IPS-18a (cell line): Measurements from ENCODE around the gene AIFM3.

Experiments
- H3K27ac ChIP-seq: one replicate; pipeline ENCODE4 v1.5.1; 2013; ENCODE audit warnings: low read length
- H3K27me3 ChIP-seq: one replicate; pipeline ENCODE4 v1.6.1; 2013; ENCODE audit warnings: mild to moderate bottlenecking, low read length; ENCODE audit not compliant: control insufficient read depth, insufficient read depth
- H3K36me3 ChIP-seq: one replicate; pipeline ENCODE4 v1.6.1; 2013; ENCODE audit warnings: low read depth, low read length; ENCODE audit not compliant: control insufficient read depth
- H3K4me1 ChIP-seq: one replicate; pipeline ENCODE4 v1.6.1; 2013; ENCODE audit warnings: low read depth, low read length; ENCODE audit not compliant: control insufficient read depth
- H3K4me3 ChIP-seq: one replicate; pipeline ENCODE4 v1.5.1; 2013; ENCODE audit warnings: low read length
- H3K9ac ChIP-seq: one replicate; pipeline ENCODE4 v1.6.1; 2013; ENCODE audit warnings: mild to moderate bottlenecking, low read length, moderate library complexity
- H3K9me3 ChIP-seq: one replicate; pipeline ENCODE4 v1.6.1; 2013; ENCODE audit warnings: low read depth, low read length; ENCODE audit not compliant: control insufficient read depth

AIFM3 gene

GRCh38 chr22:20943104-20943933 is 23.7 kb upstream of the AIFM3 start:
- Histone ChIP-seq H3K27me3 (no peaks in the 10 kb centered on the region), H3K36me3 (no peaks in the 10 kb centered on the region), H3K9me3 (no peaks in the 10 kb centered on the region), H3K4me1 (no peaks in the 10 kb centered on the region), H3K4me3 (no peak overlapping the region), H3K9ac (no peak overlapping the region), H3K27ac (no peak overlapping the region)

DNA sequence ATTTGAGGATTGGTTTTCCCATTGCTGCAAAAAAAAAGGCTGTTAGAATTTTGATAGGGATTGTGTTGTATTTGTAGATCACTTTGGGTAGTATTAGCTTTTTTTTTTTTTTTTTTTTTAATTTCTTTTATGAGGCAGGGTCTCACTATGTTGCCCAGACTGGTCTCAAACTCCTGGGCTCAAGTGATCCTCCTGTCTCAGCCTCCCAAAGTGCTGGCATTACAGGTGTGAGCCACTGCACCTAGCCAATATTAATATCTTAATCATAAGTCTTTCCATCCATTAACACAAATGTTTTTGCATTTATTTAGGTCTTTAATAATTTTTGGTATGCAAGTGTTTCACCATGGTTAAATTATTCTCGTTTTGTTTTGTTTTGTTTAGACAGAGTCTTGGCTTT is 23.0 kb upstream of the AIFM3 start:
- Histone ChIP-seq H3K27me3 (no peaks in the 10 kb centered on the region), H3K9ac (no peak overlapping the region), H3K4me1 (no peaks in the 10 kb centered on the region), H3K9me3 (no peaks in the 10 kb centered on the region), H3K36me3 (no peaks in the 10 kb centered on the region), H3K4me3 (no peak overlapping the region), H3K27ac (no peak overlapping the region)

GRCh38 chr22:20945578-20945934 is 21.5 kb upstream of the AIFM3 start:
- Histone ChIP-seq H3K4me3 (no peak overlapping the region), H3K9me3 (no peaks in the 10 kb centered on the region), H3K4me1 (no peaks in the 10 kb centered on the region), H3K27me3 (no peaks in the 10 kb centered on the region), H3K9ac (no peak overlapping the region), H3K36me3 (peaks cover 13% of the 10 kb centered on the region), H3K27ac (no peak overlapping the region)

GRCh38 chr22:20946080-20946986 is 20.7 kb upstream of the AIFM3 start:
- Histone ChIP-seq H3K9ac (no peak overlapping the region), H3K4me3 (no peak overlapping the region), H3K27ac (no peak overlapping the region), H3K27me3 (no peaks in the 10 kb centered on the region), H3K9me3 (no peaks in the 10 kb centered on the region), H3K4me1 (no peaks in the 10 kb centered on the region), H3K36me3 (peaks cover 21% of the 10 kb centered on the region)

- Histone ChIP-seq H3K27ac (no peak overlapping the region), H3K9ac (no peak overlapping the region), H3K36me3 (peaks cover 26% of the 10 kb centered on the region), H3K4me3 (no peak overlapping the region), H3K9me3 (no peaks in the 10 kb centered on the region), H3K4me1 (no peaks in the 10 kb centered on the region), H3K27me3 (no peaks in the 10 kb centered on the region)
These were observed 20.1 kb upstream of the AIFM3 start for GRCh38 chr22:20946991-20947390.

DNA sequence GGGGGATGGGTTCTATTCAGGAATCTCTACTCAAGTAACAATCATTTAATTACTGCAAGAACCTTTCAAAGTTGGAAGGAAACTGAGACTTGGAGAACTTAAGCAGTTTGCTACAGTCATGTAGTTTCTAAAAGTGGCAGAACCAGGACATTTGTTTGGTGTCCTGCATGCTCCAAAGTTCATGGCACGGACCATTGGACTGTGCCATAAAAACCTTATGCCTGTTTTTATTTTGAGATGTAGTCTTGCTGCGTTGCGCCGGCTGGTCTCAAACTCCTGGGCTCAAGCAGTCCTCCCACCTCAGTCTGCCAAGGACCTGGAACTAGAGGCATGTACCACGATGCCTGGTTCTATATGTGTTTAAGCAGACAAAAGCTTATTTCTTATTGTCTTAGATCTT is 18.6 kb upstream of the AIFM3 start:
- no peaks in the 10 kb centered on the region for H3K4me1 ChIP-seq
- no peaks in the 10 kb centered on the region for H3K9me3 ChIP-seq
- H3K36me3 ChIP-seq = peaks cover 40% of the 10 kb centered on the region
- H3K4me3 ChIP-seq = no peak overlapping the region
- H3K9ac ChIP-seq = no peak overlapping the region
- H3K27ac ChIP-seq = no peak overlapping the region
- H3K27me3 ChIP-seq = no peaks in the 10 kb centered on the region

GRCh38 chr22:20948989-20949388 is 18.1 kb upstream of the AIFM3 start:
- no peak overlapping the region for H3K27ac ChIP-seq
- H3K27me3 ChIP-seq = no peaks in the 10 kb centered on the region
- no peak overlapping the region for H3K9ac ChIP-seq
- H3K4me1 ChIP-seq = no peaks in the 10 kb centered on the region
- peaks cover 42% of the 10 kb centered on the region for H3K36me3 ChIP-seq
- H3K9me3 ChIP-seq = no peaks in the 10 kb centered on the region
- no peak overlapping the region for H3K4me3 ChIP-seq

DNA sequence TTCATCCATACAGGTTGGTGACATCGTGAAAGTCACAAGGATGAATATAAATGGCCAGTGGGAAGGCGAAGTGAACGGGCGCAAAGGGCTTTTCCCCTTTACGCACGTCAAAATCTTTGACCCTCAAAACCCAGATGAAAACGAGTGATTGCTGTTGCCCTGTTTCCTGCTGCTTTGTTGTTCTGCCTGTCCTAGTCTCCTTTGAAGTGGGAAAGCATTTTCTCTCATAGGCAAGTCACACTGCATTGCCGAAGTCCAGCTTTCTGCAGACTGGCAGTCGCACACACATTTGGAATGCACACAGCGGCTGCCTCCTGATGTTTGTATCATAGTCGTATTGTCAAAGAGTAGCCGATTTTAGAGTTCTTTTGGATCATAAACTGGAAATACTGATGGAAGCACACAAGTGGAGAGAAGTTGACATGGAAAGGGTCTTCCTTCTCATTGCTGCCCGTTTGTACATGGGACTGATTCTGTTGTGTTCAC is 17.3 kb upstream of the AIFM3 start:
- Histone ChIP-seq H3K9ac (no peak overlapping the region), H3K36me3 (peaks cover 42% of the 10 kb centered on the region), H3K4me1 (no peaks in the 10 kb centered on the region), H3K4me3 (no peak overlapping the region), H3K27ac (no peak overlapping the region), H3K9me3 (no peaks in the 10 kb centered on the region), H3K27me3 (no peaks in the 10 kb centered on the region)

- Histone ChIP-seq H3K27me3 (peaks cover 2% of the 10 kb centered on the region), H3K27ac (no peak overlapping the region), H3K4me1 (no peaks in the 10 kb centered on the region), H3K9me3 (no peaks in the 10 kb centered on the region), H3K4me3 (no peak overlapping the region), H3K36me3 (peaks cover 42% of the 10 kb centered on the region), H3K9ac (no peak overlapping the region)
These were observed 15.7 kb upstream of the AIFM3 start for GRCh38 chr22:20951151-20951931.

DNA sequence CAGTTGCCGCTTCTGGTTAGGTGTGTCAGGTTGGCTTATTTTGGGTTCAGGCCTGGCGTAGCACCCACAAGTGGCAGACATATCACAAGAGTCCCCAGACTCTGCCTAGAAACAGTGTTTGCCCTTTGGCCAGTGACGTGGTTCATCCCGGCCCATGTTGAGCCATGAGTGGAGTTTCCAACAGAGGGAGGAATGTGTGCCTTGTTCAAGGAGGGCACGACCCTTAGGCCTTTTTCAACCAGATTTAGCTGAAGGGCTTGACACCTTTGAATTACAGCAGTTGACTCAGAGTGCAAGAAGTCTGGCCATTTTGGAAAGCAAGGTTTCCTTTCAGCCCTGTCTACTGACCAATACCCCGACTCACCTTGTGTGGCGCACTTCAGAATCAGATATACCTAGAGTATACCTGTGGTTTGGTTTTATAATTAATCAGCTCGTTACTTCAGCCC is 15.1 kb upstream of the AIFM3 start:
- Histone ChIP-seq H3K4me1 (no peaks in the 10 kb centered on the region), H3K27ac (no peak overlapping the region), H3K4me3 (no peak overlapping the region), H3K36me3 (peaks cover 42% of the 10 kb centered on the region), H3K9ac (no peak overlapping the region), H3K27me3 (peaks cover 8% of the 10 kb centered on the region), H3K9me3 (no peaks in the 10 kb centered on the region)
